HG03135 (cell line): Measurements from ENCODE around the gene EXT2.

Experiments
- ATAC-seq: cut with Tn5 transposase; IDR thresholded peaks from one replicate; pipeline ENCODE4 v1.9.1; 2021; ENCODE audit warnings: mild to moderate bottlenecking, moderate library complexity; ENCODE audit not compliant: unreplicated experiment

The EXT2 gene

DNA sequence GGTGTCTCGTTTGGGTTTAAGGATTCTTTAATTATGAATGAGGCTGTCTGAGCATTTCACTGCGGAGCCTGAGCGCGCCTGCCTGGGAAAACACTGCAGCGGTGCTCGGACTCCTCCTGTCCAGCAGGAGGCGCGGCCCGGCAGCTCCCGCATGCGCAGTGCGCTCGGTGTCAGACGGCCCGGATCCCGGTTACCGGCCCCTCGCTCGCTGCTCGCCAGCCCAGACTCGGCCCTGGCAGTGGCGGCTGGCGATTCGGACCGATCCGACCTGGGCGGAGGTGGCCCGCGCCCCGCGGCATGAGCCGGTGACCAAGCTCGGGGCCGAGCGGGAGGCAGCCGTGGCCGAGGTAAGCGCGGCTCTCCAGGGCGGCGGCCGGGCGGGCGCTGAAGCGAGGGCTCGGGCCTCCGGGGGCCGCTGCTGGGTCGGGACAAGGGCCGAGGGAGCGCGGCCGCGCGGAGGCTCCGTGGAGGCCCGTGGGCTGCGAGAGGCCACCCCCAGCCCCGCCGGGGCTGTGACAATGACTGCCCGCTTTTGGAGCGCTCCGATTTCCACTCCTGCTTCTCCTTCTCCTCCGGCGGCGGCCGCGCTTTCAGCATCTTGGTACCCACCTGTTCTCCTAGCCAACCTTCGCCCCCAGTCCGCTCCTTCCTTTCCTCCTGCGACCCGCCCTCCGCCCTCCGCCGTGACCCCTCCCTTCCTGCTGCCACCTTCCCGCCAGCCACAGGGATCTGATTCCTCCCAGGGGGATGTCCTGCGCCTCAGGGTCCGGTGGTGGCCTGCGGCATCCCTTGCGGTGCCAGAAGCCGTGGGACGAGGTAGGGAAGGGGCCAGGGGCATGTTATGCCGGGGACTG is at the start of gene EXT2:
EXT2 (plus strand) TSS at position 173 of the 854 bp plus-strand sequence. CDS start 12,035 bp downstream, outside the sequence.
- ATAC-seq = peak; percentile 87

DNA sequence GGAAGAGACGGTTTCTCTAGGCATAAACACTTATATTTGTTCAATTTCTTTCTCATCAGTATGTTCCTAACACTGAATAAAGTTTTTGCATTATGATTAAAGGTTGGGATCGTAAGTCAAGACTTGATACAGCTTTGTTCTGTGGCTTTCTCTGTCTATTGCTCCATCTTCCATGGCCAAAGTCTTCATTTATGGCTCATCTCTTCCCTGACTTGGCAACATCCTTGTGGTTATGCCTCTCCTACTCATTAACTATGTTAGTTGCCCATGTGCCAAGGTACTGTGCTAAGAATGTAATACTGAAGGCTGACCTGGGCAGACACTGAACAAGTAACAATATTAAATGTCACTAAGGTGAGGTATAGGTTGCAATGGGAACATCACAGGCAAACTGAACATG is 49.3 kb upstream of the EXT2 start:
- ATAC-seq = no peak

GRCh38 chr11:44047298-44047697 is 48.2 kb upstream of the EXT2 start:
- no peak for ATAC-seq

GRCh38 chr11:44047931-44048431 is 47.5 kb upstream of the EXT2 start, which contains the start of gene ACCSL:
TSS of gene ACCSL (plus strand) at chr11:44047981. CDS start at chr11:44048037, 56 bp downstream.
- ATAC-seq = no peak

DNA sequence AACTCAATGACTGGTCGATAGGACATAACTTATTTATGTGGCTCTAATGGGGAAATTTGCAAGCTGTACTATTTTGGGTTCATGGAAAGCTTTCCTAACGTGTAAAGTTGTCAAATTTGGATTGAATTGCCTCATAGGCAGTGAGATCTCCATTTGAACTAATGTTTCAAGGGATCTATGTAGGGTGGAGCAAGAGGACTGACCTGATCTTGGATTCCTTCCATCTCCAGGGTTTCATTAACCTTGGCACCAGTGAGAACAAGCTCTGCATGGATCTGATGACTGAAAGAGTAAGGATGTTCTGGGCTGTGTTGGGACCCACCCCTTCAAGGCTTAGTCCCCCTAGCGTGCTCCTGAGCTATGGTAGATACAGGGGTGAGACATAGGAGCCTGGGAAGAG is 45.6 kb upstream of the EXT2 start:
- no peak for ATAC-seq

DNA sequence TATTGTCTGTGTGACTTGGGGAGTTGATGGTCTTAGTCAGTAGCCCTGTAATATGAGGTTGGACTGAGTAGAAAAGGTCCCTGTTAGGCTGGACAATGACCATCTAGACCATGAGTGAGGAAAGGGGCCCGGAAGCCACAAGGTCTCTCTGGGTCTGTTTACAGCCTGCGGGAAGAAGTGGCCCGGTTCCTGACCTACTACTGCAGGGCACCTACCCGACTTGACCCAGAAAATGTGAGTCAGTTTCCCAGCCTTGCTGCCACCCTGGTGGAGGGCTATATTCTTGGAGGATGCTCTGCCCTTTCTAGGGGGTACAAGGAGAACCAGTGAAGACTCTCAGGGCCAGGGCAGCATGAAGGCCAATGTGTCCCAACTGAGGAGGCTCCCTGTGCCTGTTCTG is 44.3 kb upstream of the EXT2 start:
- no peak for ATAC-seq

DNA sequence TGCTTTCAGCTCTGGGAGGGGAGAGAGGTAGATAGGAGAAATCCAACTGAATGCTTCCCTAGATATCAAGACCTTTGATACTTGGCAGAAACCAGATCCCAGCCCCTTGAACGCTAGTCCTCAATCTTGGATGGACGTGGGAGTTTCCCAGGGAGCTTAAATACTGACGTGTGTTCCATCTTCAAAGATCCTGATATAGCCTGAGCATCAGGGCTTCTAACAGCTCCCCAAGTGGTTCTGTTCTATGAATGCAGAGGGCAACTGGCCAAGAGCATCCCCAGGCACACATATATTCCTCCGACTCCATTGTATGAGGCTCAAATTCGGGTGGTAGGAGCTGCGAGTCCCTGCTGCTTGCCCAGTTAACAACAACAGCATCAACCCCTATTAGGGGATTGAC is 38.1 kb upstream of the EXT2 start:
- no peak for ATAC-seq

- no peak for ATAC-seq
These were observed 37.2 kb upstream of the EXT2 start for GRCh38 chr11:44058275-44058674.

DNA sequence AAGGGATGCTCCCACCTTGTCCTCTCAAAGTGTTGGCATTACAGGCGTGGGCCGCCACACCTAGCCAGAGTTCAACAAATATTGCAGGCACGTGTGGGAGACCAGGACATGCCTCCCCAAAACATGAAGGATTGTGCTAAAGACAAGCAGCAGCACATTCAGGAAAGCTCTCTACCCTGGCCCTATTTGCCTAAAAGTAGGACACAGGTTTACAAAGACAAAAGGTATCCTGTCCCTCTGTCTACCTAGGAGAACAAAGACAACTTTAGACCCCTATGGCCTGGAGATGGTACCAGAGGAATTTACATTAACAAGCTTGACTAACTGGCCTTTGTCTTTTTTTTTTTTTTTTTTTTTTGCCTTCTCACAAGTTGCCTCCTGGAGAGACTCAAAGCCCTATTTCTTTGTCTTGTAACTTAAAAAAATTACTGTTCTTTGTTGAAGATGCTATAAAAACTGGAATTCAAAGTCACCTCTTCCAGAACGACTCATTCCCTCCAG is 30.3 kb upstream of the EXT2 start:
- no peak for ATAC-seq

DNA sequence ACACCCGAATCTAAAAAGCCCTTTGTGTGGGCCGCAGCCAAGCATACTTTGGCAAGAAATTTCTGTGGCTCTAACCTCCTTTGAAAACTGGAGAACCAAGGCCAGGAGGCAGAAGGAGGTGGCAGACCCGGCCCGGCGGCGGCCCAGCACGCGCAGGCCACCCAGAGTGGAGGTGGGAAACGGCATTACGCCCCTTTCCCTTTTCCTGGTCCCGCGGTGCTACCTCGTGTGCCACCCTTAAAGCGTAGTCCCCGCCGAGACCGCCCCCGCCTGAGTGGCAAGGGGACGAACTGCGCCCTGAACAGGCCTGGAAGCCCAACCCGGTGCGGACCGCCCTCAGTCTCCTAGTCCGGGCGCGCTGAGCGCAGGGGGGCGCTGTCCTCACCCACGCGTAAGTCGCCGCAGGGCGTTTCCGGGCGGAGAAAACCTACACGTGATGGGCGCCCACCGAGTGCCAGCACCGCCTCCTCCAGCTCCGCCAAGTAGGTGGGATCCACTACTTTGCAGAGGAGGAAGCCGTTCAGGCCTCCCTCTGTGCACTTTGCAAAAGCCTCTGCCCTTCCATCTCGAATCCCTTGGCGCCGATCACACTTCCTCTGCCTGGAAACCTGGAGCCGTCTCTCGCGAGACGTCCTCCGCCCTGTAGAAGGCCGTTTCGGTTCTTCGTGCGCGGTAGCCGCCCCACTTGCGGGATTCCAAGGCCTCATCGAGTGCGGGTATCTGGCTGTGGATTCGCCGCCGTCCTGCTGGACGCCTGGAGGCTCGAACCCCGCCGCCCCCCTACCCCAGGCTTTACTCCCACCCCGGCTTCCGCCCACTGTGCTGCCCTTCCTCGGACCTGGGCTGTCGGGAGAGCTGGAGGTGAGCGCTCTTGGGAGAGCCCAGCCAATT is 29.4 kb upstream of the EXT2 start, which contains the start of gene ACCS:
ACCS (plus strand) TSS at position 430 of the 891 bp plus-strand sequence. CDS start 1,358 bp downstream, outside the sequence.
- peak; percentile 97 for ATAC-seq

GRCh38 chr11:44066732-44067141 is 28.7 kb upstream of the EXT2 start:
- no peak for ATAC-seq

DNA sequence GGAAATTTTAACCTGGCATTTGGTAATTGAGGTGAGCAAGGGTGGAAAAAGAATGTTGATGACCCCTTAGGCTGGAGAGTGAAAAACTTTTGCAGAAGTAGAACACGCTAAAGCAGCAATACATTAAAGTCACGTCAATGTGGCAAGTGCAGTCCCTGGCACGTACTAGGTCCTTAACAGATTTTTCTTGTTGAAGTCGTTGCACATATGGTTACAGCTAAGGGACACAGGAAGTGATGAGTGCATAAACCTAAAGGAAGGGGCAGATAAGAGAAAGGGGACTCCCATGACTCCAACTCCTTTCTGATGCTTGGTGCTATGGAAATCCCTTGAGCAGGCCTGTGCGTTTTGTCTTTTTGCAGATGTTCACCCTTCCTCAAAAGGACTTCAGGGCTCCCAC is 28.2 kb upstream of the EXT2 start:
- ATAC-seq = no peak

DNA sequence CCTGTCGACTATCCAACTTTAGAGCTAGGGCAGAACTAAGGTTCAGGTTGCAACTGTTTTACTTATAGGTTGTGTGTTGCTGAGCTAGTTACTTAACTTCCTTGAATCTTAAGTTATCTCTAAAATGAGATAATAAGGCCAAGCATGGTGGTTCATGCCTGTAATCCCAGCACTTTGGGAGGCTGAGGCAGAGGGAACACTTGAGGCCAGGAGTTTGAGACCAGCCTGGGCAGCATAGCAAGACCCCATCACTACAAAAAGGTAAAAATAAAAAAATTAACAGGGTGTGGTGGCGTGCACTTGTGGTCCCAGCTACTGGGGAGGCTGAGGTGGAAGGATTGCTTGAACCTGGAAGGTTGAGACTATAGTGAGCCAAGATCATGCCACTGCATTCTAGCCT is 27.3 kb upstream of the EXT2 start:
- no peak for ATAC-seq

DNA sequence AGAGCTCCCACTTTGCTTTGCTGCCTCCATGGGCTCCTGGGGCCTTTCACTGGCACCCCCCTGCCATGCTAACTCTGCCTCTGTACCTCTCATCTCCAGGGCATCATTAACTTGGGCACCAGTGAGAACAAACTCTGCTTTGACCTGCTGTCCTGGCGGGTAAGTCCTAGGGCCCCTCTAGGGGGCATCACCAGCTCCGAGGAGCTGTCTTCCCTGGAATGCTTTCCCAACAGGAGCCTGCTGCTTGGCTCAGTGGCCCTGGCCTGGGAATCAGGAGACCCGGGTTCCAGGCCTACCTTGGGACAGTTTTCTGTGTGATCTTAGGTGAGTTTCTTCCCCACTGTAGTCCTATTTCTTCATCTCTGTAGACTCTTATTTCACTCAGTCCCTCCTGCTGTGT is 24.3 kb upstream of the EXT2 start:
- ATAC-seq = no peak

- ATAC-seq = no peak
These were observed 22.5 kb upstream of the EXT2 start for GRCh38 chr11:44072757-44073658.

DNA sequence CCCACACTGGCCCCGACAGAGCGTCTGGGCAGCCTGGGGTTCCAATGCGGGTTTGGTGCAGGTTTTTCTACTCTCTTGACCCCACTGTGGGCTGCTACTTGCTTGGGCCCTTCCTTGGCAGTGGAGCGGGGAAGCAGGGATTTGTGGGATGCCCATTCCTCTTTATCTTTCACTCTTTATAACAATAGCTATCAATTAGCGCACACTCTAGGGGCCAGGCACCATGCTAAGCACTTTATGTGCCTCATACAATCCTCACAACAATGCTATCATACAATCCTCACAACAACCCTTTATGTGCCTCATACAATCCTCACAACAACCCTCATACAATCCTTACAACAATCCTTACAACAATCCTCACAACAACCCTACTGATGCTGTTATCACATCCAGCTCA is 16.7 kb upstream of the EXT2 start:
- ATAC-seq = no peak

GRCh38 chr11:44079376-44079775 is 16.1 kb upstream of the EXT2 start:
- ATAC-seq = no peak

DNA sequence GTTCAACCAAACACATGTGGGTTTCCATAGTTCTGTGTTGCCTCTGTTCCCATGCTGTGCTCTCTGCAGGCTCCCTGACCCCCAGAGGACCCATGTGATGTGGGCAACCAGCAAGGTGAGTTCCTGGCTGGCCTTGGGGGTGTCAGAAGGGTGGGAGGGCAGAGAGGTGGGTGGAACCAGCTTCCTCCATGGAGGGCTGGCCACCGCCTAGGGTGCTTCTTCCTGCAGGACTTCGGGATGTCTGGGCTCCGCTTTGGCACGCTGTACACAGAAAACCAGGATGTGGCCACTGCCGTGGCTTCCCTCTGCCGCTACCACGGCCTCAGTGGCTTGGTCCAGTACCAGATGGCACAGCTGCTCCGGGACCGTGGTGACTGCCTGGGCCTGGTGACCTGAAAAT is 14.5 kb upstream of the EXT2 start:
- no peak for ATAC-seq

DNA sequence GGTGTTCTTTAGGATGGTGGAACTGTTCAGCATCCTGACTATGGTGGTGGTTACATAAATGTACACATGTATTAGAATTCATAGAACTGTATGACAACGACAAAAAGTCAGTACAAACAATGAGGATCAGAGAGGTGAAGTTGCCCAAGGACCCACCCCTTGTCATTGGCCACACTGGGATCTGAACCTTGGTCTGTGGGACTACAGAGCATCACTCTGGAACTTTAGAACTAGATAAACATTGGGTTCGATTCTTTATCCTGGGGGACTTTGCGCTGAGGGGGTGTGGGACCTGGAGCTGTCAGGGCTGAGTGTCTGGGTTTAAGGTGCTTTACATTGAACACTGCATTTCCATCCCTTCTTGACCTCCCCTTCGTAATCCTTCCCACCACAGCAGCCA is 12.8 kb upstream of the EXT2 start:
- no peak for ATAC-seq

DNA sequence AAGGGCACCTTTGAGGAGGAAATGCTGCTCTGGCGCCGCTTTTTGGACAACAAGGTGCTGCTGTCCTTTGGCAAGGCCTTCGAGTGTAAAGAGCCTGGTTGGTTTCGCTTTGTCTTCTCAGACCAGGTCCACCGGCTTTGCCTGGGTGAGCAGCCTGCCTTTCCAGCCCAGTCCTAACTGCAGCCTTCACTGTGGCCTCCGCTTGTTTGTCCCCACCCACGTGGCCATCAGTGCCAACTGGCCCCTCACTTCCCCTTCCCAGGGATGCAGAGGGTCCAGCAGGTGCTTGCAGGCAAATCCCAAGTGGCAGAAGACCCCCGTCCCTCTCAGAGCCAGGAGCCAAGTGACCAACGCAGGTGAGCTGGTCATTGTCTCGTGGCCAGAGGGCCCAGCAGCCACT is 12.0 kb upstream of the EXT2 start:
- ATAC-seq = no peak
